HG03045 (cell line): ENCODE results near the gene FAM131A.

Experiments
- ATAC-seq: cut with Tn5 transposase; IDR thresholded peaks from one replicate; pipeline ENCODE4 v1.9.1; 2021; ENCODE audit warnings: mild to moderate bottlenecking, moderate library complexity; ENCODE audit not compliant: unreplicated experiment

Gene FAM131A

GRCh38 chr3:184388936-184389230 is 51.5 kb downstream of the FAM131A start:
- no peak for ATAC-seq

GRCh38 chr3:184389384-184389783 is 52.0 kb downstream of the FAM131A start:
- no peak for ATAC-seq

GRCh38 chr3:184389935-184390528 is 52.6 kb downstream of the FAM131A start:
- no peak for ATAC-seq

- ATAC-seq = no peak
These were observed 53.9 kb downstream of the FAM131A start for GRCh38 chr3:184391266-184391665.

- ATAC-seq = no peak
These were observed 57.9 kb downstream of the FAM131A start for GRCh38 chr3:184395320-184395660.
